Testis (tissue), 3 donors: ENCODE measurements around the gene ZBTB17. TPM values are rescaled to one million over a fixed set of nuclear protein-coding genes. Genes with fewer than 3 reads are reported as not detected.

Experiments used
- DNase-seq: peaks from one replicate; pipeline ENCODE4 v3.0.0-alpha.2; 2019
- H3K27ac ChIP-seq, 2 donors: fragments of 200-600 bp; sonication (generic); one replicate each; pipeline ENCODE4 v1.5.1; 2019
- H3K27me3 ChIP-seq: fragments of 200-600 bp; sonication (generic); one replicate; pipeline ENCODE4 v1.5.1; 2019
- H3K36me3 ChIP-seq: fragments of 200-600 bp; sonication (generic); one replicate; pipeline ENCODE4 v1.5.1; 2017; ENCODE audit warnings: low read depth; ENCODE audit errors: missing control alignments
- H3K4me1 ChIP-seq: fragments of 200-600 bp; sonication (generic); one replicate; pipeline ENCODE4 v1.5.1; 2019
- H3K4me3 ChIP-seq, 2 donors: fragments of 200-600 bp; sonication (generic); one replicate each; pipeline ENCODE4 v1.5.1; 2017 to 2019
- H3K9me3 ChIP-seq: fragments of 200-600 bp; sonication (generic); one replicate; pipeline ENCODE4 v1.5.1; 2017
- CTCF ChIP-seq, 3 experiments: fragments of 450-650 bp in 2 of 3; fragments of 200-600 bp in 1 of 3; sonication (generic) in 1 of 3; IDR thresholded peaks; one replicate each; pipeline ENCODE4 v1.5.1; 2016 to 2019; ENCODE audit warnings: antibody characterized with exemption in 3 of 3, mild to moderate bottlenecking in 2 of 3, moderate library complexity in 1 of 3
- POLR2A ChIP-seq: fragments of 450-650 bp; IDR thresholded peaks from one replicate; pipeline ENCODE4 v1.6.1; 2017; ENCODE audit warnings: antibody characterized with exemption, mild to moderate bottlenecking, moderate library complexity
- WGBS, 2 donors: methylation state at CpG; one replicate each; pipeline ENCODE4 v1.1.5; 2018; 5-methylcytosine and 5-hydroxymethylcytosine counted together
- intact Hi-C: fragments of 100-400 bp; cut with DNase I; formaldehyde crosslinking; loops from one replicate; pipeline ENCODE4 v1.15.1; 2023; ENCODE audit warnings: low total_unique reads
- polyA plus RNA-seq: library from polyadenylated mRNA; stranded (reverse); fragments of 350-450 nt; fragmentation: Illumina TruSeq; extraction: RNeasy Lipid Tissue Mini Kit (QIAGEN cat#74804); gene quantifications from one replicate; pipeline ENCODE4 v1.2.3, GENCODE V29; 2014; ENCODE audit warnings: low read depth, low replicate concordance; ENCODE audit not compliant: insufficient read depth
- total RNA-seq, 2 donors: library from RNA; depleted of rRNA; stranded (reverse); fragments of >200 nt; gene quantifications; one replicate each; pipeline ENCODE4 v1.2.3, GENCODE V29; 2016

Gene ZBTB17
- total and polyA plus RNA-seq, 3 donors from 2014 or later: 53.6 to 65.8 (median 60.2) TPM

GRCh38 chr1:16017461-16018303, 41.8 kb upstream of the ZBTB17 start, which contains the start of gene HSPB7:
TSS of gene HSPB7 (minus strand) at chr1:16018043. CDS start at chr1:16017963, 80 bp downstream.
- Histone ChIP-seq H3K9me3 (no peaks in the 10 kb centered on the region), H3K27me3 (no peaks in the 10 kb centered on the region), H3K4me1 (peaks cover 68% of the 10 kb centered on the region), H3K27ac (peak within 1 kb of the TSS; percentile 84 to 88), H3K36me3 (no peaks in the 10 kb centered on the region), H3K4me3 (peak within 1 kb of the TSS in 1 of 2 donors; percentile 20)
- 32 to 56% methylated on average over 17 to 37 of the region's 37 CpGs for WGBS, 2 donors
- peak; percentile 87 for DNase-seq
- TF ChIP-seq CTCF (IDR thresholded peaks at IDR 0.05): no peak
- no peak for TF ChIP-seq POLR2A
- intact Hi-C loops: no loop called here

DNA sequence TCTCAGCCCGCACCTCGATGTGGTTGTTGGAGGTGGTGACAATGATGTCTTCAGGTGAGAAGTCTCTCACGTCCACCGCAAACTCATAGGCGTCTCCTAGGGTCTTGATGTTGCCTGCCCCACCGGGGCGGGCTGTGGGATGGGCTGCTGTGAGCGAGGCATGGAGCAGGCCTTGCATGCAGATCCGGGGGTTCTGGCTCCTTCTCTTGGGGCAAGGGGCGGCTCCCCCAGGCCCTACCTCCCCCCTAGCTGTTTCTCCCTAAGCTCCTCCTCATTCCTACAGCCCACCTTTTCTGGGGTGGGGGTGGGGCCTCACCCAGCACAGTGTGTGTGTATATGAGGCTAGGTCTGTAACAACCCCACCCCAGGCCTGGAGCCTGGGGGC, 41.2 kb upstream of the ZBTB17 start:
- no peak for TF ChIP-seq POLR2A
- TF ChIP-seq CTCF (IDR thresholded peaks at IDR 0.05): no peak
- intact Hi-C loops: no loop called here
- Histone ChIP-seq H3K9me3 (no peaks in the 10 kb centered on the region), H3K4me1 (peaks cover 74% of the 10 kb centered on the region), H3K27me3 (no peaks in the 10 kb centered on the region), H3K4me3 (peak overlapping the region in 1 of 2 donors; percentile 20), H3K36me3 (no peaks in the 10 kb centered on the region), H3K27ac (peak overlapping the region; percentile 84 to 88)
- no peak for DNase-seq
- WGBS, 2 donors: 82 to 83% methylated on average over 10 of the region's 10 CpGs

GRCh38 chr1:16015960-16016901, 40.3 kb upstream of the ZBTB17 start:
- Histone ChIP-seq H3K4me1 (peaks cover 74% of the 10 kb centered on the region), H3K36me3 (no peaks in the 10 kb centered on the region), H3K27ac (peak overlapping the region; percentile 84 to 88), H3K4me3 (no peak overlapping the region), H3K27me3 (no peaks in the 10 kb centered on the region), H3K9me3 (no peaks in the 10 kb centered on the region)
- intact Hi-C loops: no loop called here
- no peak for DNase-seq
- TF ChIP-seq CTCF (IDR thresholded peaks at IDR 0.05) (no peak), POLR2A (no peak)
- WGBS, 2 donors: 60 to 63% methylated on average over 12 to 23 of the region's 23 CpGs

DNA sequence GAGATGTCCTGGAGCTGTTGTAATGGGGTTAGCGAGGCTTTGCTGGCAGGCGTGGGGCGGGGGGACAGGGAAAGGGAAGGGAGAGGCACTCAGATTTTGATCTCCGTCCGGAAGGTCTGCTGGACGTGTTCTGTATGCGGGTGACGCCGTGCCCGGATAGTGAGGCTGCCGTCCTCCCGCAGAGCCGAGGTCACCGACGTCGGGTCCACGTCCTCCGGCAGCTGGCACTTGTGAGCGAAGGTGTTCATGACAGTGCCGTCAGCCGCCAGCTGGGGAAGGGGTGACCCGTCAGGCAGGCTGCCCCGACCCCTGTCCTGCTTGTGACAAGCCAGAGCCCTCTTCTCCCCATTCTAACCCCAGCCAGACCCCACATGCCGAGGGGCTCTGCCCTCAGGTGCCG, 39.6 kb upstream of the ZBTB17 start:
- Histone ChIP-seq H3K36me3 (no peaks in the 10 kb centered on the region), H3K4me3 (no peak overlapping the region), H3K27me3 (no peaks in the 10 kb centered on the region), H3K27ac (peak overlapping the region; percentile 68 to 88), H3K4me1 (peaks cover 74% of the 10 kb centered on the region), H3K9me3 (no peaks in the 10 kb centered on the region)
- WGBS, 2 donors: 92 to 94% methylated on average over 18 to 25 of the region's 25 CpGs
- intact Hi-C loops: no loop called here
- TF ChIP-seq CTCF (IDR thresholded peaks at IDR 0.05) (no peak), POLR2A (no peak)
- DNase-seq: no peak
